Fibroblast of lung (primary cell): ENCODE measurements around the gene FHAD1. TPM values are rescaled to one million over a fixed set of nuclear protein-coding genes. Genes with fewer than 3 reads are reported as not detected.

Source experiments
- DNase-seq, 2 donors: peaks; one replicate each; pipeline versions ENCODE4 v3.0.0 to v3.0.0-alpha.2; 2010; ENCODE audit warnings: low read depth in 2 of 2
- H2AFZ ChIP-seq: 2 replicates; pipeline ENCODE4 v1.5.1; 2012; ENCODE audit warnings: low read length, control low read depth, inconsistent platforms
- H3K27ac ChIP-seq: 2 replicates; pipeline ENCODE4 v1.5.1; 2011; ENCODE audit warnings: low read length, control low read depth; ENCODE audit not compliant: insufficient read depth
- H3K27me3 ChIP-seq: 2 replicates; pipeline ENCODE4 v1.5.1; 2011; ENCODE audit warnings: mild to moderate bottlenecking, low read length; ENCODE audit not compliant: control insufficient read depth, insufficient read depth
- H3K36me3 ChIP-seq: 2 replicates; pipeline ENCODE4 v1.5.1; 2011; ENCODE audit warnings: low read length; ENCODE audit not compliant: control insufficient read depth, insufficient read depth
- H3K4me1 ChIP-seq: 2 replicates; pipeline ENCODE4 v1.5.1; 2011; ENCODE audit warnings: low read length; ENCODE audit not compliant: control insufficient read depth, insufficient read depth; ENCODE audit errors: extremely low read depth
- H3K4me2 ChIP-seq: 2 replicates; pipeline ENCODE4 v1.5.1; 2011; ENCODE audit warnings: low read length, control low read depth; ENCODE audit not compliant: insufficient read depth; ENCODE audit errors: extremely low read depth
- H3K4me3 ChIP-seq, 4 experiments: fragments of 200-600 bp in 1 of 4; sonication (generic) in 1 of 4; replicated peaks in 1 of 4; 2 replicates each; pipeline ENCODE4 v1.5.1; 2011 to 2016; ENCODE audit warnings: low read length in 4 of 4, low read depth in 3 of 4, mild to moderate bottlenecking in 3 of 4, control low read depth in 2 of 4, inconsistent platforms in 1 of 4, mixed read lengths in 1 of 4; ENCODE audit not compliant: insufficient read depth in 1 of 4; ENCODE audit errors: control extremely low read depth in 1 of 4
- H3K79me2 ChIP-seq: 2 replicates; pipeline ENCODE4 v1.5.1; 2012; ENCODE audit warnings: mild to moderate bottlenecking, low read length, inconsistent platforms; ENCODE audit not compliant: control insufficient read depth, insufficient read depth
- H3K9ac ChIP-seq: 2 replicates; pipeline ENCODE4 v1.5.1; 2011; ENCODE audit warnings: mild to moderate bottlenecking, low read length, control low read depth; ENCODE audit not compliant: insufficient read depth
- H3K9me3 ChIP-seq: 2 replicates; pipeline ENCODE4 v1.5.1; 2012; ENCODE audit warnings: low read depth, low read length; ENCODE audit not compliant: control insufficient read depth, insufficient read depth
- H4K20me1 ChIP-seq: 2 replicates; pipeline ENCODE4 v1.5.1; 2011; ENCODE audit warnings: low read length; ENCODE audit not compliant: control insufficient read depth, insufficient read depth; ENCODE audit errors: extremely low read depth
- CTCF ChIP-seq, 2 donors: IDR thresholded peaks in 1 of 2; conservative IDR thresholded peaks in 1 of 2; 1 replicate in 1 of 2; 2 replicates in 1 of 2; pipeline ENCODE4 v1.5.1; 2011 to 2012; ENCODE audit warnings: low read length in 2 of 2, control low read depth in 1 of 2, inconsistent platforms in 1 of 2, low read depth in 1 of 2, mild to moderate bottlenecking in 1 of 2
- EZH2 ChIP-seq: IDR thresholded peaks from 2 replicates; pipeline ENCODE4 v1.5.1; 2012; ENCODE audit warnings: low read length, control low read depth, mild to moderate bottlenecking; ENCODE audit errors: missing control alignments
- polyA plus RNA-seq, 2 donors: library from polyadenylated mRNA; depleted of rRNA in 1 of 2; stranded (reverse) in 1 of 2; unstranded in 1 of 2; fragments of >200 nt; gene quantifications; 2 replicates each; pipeline ENCODE4 v1.2.1, GENCODE V29; 2011 to 2012; ENCODE audit warnings: missing spikeins in 1 of 2
- total RNA-seq: library from RNA; depleted of rRNA; stranded (reverse); fragments of >200 nt; gene quantifications from 2 replicates; pipeline ENCODE4 v1.2.1, GENCODE V29; 2014

The FHAD1 gene
- total and polyA plus RNA-seq, 2 donors (not counting 1 experiment from before 2014, with no cell fraction given), result 0.09 to 0.66 TPM

GRCh38 chr1:15345705-15346345 lies 98.8 kb downstream of the FHAD1 start:
- H4K20me1 ChIP-seq, result no peaks in the 10 kb centered on the region
- no peaks in the 10 kb centered on the region for H3K27me3 ChIP-seq
- no peak overlapping the region for H3K27ac ChIP-seq
- H3K36me3 ChIP-seq, result no peaks in the 10 kb centered on the region
- peaks cover 4% of the 10 kb centered on the region for H3K4me1 ChIP-seq
- no peak for DNase-seq
- no peak overlapping the region for H3K4me2 ChIP-seq
- no peak overlapping the region for H2AFZ ChIP-seq
- H3K9ac ChIP-seq, result no peak overlapping the region
- no peak overlapping the region for H3K4me3 ChIP-seq
- TF ChIP-seq CTCF (conservative IDR thresholded peaks at IDR 0.05 in 1 of 2, IDR thresholded peaks at IDR 0.05 in 1 of 2; ENCODE audit: low read depth in 1 of 2, low read length in 2 of 2), result no peak
- no peak for TF ChIP-seq EZH2
- no peaks in the 10 kb centered on the region for H3K79me2 ChIP-seq
- H3K9me3 ChIP-seq, result no peaks in the 10 kb centered on the region

- no peak for DNase-seq
- TF ChIP-seq CTCF (conservative IDR thresholded peaks at IDR 0.05 in 1 of 2, IDR thresholded peaks at IDR 0.05 in 1 of 2; ENCODE audit: low read depth in 1 of 2, low read length in 2 of 2) (no peak), EZH2 (no peak)
- Histone ChIP-seq H3K4me3 (no peak overlapping the region), H3K4me2 (no peak overlapping the region), H4K20me1 (no peaks in the 10 kb centered on the region), H3K4me1 (peaks cover 4% of the 10 kb centered on the region), H2AFZ (no peak overlapping the region), H3K79me2 (no peaks in the 10 kb centered on the region), H3K36me3 (no peaks in the 10 kb centered on the region), H3K27me3 (no peaks in the 10 kb centered on the region), H3K9ac (no peak overlapping the region), H3K27ac (no peak overlapping the region), H3K9me3 (no peaks in the 10 kb centered on the region)
Observed at GRCh38 chr1:15346346-15347030, 99.5 kb downstream of the FHAD1 start.

GRCh38 chr1:15347182-15347581 lies 100.2 kb downstream of the FHAD1 start:
- Histone ChIP-seq H3K79me2 (no peaks in the 10 kb centered on the region), H3K9me3 (no peaks in the 10 kb centered on the region), H2AFZ (no peak overlapping the region), H3K36me3 (no peaks in the 10 kb centered on the region), H3K4me2 (no peak overlapping the region), H3K27me3 (no peaks in the 10 kb centered on the region), H3K4me1 (peaks cover under 1% of the 10 kb centered on the region), H4K20me1 (no peaks in the 10 kb centered on the region), H3K9ac (no peak overlapping the region), H3K27ac (no peak overlapping the region), H3K4me3 (no peak overlapping the region)
- DNase-seq, result no peak
- TF ChIP-seq CTCF (conservative IDR thresholded peaks at IDR 0.05 in 1 of 2, IDR thresholded peaks at IDR 0.05 in 1 of 2; ENCODE audit: low read depth in 1 of 2, low read length in 2 of 2), result no peak
- no peak for TF ChIP-seq EZH2
